Hindlimb muscle (tissue), 1 donor: ENCODE measurements around the gene CES1. TPM values are rescaled to one million over a fixed set of nuclear protein-coding genes. Genes with fewer than 3 reads are reported as not detected.
"Not testable (repeated sequence)": the region's sequence is repeated elsewhere in the genome, so short reads cannot be mapped to it uniquely, and the experiment has no call there.

Experiments
- DNase-seq: peaks from one replicate; pipeline ENCODE4 v3.0.0-alpha.2; 2013
- polyA plus RNA-seq: library from polyadenylated mRNA; unstranded; fragments of 120-200 nt; gene quantifications from one replicate; pipeline ENCODE4 v1.2.1, GENCODE V29; 2013; ENCODE audit not compliant: insufficient read length

CES1 gene
- polyA plus RNA-seq, 1 donor, result 0.32 TPM

DNA sequence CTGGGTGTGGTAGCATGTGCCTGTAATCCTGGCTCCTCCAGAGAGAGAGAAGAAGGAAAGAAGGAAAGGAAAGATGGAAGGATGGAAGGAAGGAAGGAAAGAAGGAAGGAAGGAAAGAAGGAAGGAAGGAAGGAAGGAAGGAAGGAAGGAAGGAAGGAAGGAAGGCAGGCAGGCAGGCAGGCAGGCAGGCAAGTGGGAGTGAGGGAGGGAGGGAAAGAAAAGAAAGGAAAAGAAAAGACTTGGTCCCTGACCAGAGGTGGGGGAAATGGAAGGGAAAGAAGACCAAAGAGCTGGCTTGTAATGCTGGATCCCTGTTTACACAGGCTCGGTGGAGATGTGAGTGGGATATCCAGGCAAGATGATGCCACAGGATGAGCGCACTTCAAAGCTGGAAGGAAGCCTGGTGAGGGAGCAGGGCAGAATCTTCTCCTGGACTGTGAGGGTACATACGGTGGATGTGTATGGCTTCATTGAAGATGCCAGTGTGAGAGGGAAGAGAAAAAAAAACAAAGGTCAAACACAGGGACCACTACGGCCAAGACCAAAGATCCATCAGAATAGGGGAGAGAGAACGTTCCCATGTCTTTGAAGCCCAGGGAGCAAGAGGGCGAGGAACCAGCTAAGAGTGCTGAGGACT, 2.1 kb downstream of the CES1 start:
- no peak for DNase-seq

- not testable (repeated sequence) for DNase-seq
Measured at GRCh38 chr16:55829232-55829631, 3.7 kb downstream of the CES1 start.

- DNase-seq, result no peak
Measured at GRCh38 chr16:55828680-55829079, 4.2 kb downstream of the CES1 start.

- DNase-seq, result no peak
Measured at GRCh38 chr16:55825115-55825728, 7.7 kb downstream of the CES1 start.

DNA sequence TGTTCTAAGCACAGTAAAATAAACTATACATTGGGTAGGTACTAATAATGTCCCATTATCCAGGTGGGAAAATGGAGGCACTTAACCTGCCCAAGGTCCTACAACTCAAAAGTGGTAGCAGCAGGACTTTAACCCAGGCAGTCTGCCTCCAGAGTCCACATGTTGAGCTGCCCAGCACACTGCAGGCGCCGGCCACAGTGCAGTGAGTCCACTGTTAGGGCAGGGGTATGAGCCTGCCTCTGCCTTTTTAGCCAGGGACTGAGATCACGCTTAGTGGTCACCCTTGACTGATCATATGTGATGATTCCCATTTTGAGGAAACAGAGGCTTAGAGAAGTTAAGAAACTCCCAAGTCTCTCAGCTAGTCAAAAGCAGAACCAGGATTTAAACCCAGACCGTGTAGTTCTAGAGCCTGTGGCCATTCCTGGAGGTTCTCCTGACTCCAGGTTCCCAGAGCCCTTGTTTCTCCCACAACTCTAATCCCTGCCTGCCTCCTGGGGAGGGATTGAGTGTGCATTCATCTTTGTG, 8.4 kb downstream of the CES1 start:
- DNase-seq, result no peak

- no peak for DNase-seq
Measured at GRCh38 chr16:55822280-55822810, 10.6 kb downstream of the CES1 start.

DNA sequence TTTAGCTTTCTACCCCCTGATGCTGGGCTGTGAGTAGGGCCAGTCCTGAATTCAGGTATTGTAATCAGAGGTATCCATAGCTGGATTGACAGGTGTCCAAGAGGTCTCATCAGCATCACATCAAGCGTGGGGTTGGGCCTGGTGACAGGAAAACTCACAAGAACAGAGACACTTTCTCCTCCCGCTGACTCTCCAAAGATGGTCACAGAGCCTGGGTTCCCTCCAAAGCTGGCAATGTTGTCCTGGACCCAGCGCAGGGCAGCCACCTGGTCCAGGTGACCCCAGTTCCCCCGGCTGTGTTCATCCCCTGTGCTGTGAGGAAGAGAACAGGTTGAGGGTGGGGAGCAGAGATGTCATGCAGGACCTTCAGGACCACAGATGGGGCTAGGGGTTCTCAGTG, 11.7 kb downstream of the CES1 start:
- no peak for DNase-seq

DNA sequence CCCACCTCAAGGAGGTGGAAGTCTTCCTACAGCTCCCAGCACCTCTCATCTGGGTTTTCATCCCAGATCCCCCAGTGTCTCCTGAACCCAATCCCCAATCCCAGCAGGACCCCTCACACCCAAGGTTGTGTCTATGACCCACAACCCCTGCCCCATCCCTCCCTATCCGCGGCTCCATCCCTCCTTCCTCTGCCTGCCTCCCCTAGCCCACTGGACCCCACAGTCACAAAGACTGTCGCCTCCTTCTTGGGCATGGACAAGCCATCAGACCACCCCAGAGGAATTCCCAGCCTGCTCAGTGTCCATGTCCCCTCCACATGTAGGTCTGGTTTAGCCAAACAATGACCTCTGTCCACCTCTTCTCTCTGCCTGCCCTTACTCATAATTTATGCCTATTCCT, 12.3 kb downstream of the CES1 start:
- no peak for DNase-seq

- no peak for DNase-seq
Measured at GRCh38 chr16:55817236-55817912, 15.5 kb downstream of the CES1 start.

DNA sequence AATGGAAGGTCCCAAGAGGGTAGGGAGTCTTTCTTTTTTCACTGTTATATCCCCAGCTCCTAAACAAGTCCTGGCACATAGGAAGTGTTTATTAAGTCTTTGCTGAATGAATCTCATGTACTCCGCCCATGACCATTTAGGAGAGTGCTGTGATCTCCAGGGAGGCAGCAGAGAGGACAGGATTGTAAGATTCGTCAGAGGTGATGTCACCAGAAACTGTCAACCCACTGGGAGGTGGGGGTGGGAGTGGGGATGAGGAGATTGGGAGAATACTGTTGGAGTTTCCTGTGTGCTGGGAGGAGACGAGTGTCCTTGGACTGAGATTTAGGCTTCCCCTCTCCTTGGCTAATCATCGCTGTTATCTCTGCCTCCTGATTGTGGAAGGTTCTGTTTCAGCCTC, 16.7 kb downstream of the CES1 start:
- not testable (repeated sequence) for DNase-seq

- no peak for DNase-seq
Measured at GRCh38 chr16:55815320-55815719, 17.6 kb downstream of the CES1 start.

- DNase-seq, result not testable (repeated sequence)
Measured at GRCh38 chr16:55814174-55814573, 18.7 kb downstream of the CES1 start.

- DNase-seq, result not testable (repeated sequence)
Measured at GRCh38 chr16:55813730-55814129, 19.2 kb downstream of the CES1 start.

DNA sequence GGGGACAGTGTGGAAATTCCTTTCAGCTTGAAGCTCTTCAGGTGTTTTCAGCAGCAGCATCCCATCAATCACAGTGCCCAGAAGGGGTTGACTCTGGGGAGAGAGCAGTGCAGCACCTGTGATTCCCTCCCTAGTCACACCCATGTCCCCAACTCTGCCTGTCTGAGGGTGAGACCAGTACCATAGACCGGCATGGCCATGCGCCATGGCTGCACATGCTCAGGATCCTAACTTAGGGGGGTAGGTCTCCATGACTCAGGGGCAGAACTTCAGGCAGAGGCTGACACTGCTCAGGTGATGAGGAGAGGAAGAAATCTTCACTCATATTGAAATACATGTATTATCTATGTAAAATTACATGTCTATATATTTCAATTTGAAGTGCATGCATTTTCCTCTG, 19.9 kb downstream of the CES1 start:
- DNase-seq, result no peak

DNA sequence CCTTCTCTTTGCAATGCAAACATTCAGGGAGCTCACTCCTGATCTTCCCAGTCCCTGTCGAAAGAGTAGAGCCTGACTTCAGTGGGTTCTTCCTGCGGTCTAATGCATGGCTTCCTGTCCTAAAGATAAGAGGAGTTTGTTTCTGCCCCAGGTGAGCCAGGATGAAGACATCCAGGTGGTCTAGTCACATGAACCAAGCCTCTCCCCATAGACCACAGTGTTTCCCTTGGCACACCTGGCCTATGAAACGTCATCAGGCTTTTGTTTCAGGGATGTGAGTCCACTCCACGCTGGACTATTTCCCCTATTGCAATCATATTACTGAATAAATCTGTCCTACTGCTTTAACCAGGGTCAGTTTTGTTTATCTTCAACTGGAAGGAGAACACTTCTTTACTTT, 21.1 kb downstream of the CES1 start:
- DNase-seq, result no peak

- DNase-seq, result no peak
Measured at GRCh38 chr16:55810451-55810961, 22.4 kb downstream of the CES1 start.

DNA sequence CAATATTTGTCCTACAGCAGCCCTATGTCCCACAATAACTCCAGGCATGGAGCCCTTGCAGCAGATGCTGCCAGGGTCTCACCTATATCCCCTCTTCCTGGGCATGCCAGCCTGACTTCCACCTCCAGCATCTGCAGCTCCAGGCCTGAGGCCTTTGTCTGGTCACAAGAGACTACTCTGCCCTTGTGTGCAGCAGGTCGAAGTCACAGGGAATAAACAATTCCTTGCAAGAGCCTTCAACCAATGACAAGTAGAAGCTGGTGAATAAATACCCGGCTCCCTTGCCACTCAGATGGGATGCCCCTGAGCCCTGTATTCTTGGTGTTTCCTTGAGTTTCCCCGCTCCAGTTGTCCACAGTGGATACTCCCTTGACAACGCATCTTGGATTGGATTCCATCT, 23.0 kb downstream of the CES1 start:
- no peak for DNase-seq

- no peak for DNase-seq
Measured at GRCh38 chr16:55809386-55809785, 23.5 kb downstream of the CES1 start.

GRCh38 chr16:55808286-55808685, 24.6 kb downstream of the CES1 start:
- DNase-seq, result not testable (repeated sequence)

GRCh38 chr16:55805104-55805503, 27.8 kb downstream of the CES1 start:
- not testable (repeated sequence) for DNase-seq

DNA sequence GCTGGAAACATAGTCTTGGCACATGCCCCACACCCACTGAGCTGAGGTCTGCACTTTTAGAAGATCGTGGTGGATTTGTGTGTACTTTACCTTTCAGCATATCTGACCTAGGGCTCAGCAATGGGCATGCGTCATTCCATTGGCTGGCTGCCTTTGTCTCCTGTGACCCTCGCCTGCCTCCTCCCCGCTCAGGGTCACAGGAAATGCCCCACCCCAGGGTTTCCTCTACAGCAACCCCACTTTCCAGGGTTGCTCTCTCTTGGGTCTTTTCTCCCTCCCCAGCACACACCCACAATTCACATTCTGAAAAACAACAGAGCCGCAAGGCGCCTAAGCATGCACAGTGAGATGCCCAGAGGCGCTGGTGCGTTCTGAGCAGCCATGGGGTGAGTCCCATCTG, 29.2 kb downstream of the CES1 start:
- not testable (repeated sequence) for DNase-seq

GRCh38 chr16:55792934-55793374, 39.9 kb downstream of the CES1 start:
- DNase-seq, result not testable (repeated sequence)

DNA sequence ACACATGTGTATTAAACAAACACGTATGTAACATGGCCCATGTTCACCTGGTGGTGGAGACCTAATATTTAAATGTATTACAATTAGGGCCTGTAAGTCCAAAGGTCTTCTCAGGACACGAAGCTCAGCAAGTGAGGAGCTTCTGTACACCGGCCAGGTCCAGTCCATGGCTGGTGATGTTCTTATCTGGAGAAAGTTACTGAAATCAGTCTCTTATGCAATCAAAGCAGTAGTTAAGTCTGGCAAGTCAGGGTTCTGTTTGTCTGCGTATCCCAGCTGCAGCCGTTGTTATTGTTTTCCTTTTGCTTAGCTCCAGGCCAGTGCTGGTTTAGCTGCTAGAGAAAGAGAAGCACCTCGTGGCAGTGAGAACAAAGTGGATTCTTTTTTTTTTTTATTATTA, 41.4 kb downstream of the CES1 start:
- DNase-seq, result not testable (repeated sequence)
